NT2/D1 (cell line): ENCODE results near the gene MYO1D.

Experiments
- SUZ12 ChIP-seq: IDR thresholded peaks from 2 replicates; pipeline ENCODE4 v1.6.1; 2011; ENCODE audit not compliant: insufficient read length, insufficient read depth; ENCODE audit errors: extremely low read depth
- YY1 ChIP-seq: IDR thresholded peaks from 2 replicates; pipeline ENCODE4 v1.6.1; 2011; ENCODE audit not compliant: insufficient read length, insufficient read depth

DNA sequence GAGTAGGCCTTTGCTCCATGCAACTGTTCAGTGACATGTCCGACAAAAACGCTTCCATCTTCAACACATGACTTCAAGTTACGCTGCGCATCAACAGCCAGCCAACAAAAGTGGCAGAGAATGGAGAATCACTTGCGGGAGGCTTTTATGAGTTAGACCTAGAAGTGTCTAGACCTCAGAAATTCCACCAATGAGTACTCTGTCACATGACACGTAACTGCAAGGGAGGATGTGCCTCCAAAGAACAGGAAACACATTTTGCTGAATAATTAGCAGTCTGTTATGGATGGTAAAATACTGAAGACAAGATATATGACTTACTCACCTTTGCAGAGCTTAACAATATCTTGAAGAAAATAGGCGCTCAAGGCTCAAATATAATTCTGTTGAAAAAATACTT is 62.1 kb downstream of the MYO1D start:
- no peak for TF ChIP-seq SUZ12
- TF ChIP-seq YY1, result no peak
